HFF-Myc (cell line): ENCODE results near the gene NSUN5.

ENCODE experiments used
- DNase-seq: peaks from one replicate; pipeline ENCODE4 v3.0.0-alpha.2; 2011; ENCODE audit warnings: low read depth; ENCODE audit errors: extremely low read depth
- H3K4me3 ChIP-seq: replicated peaks from 2 replicates; pipeline ENCODE4 v1.5.1; 2011; ENCODE audit warnings: low read depth, mild to moderate bottlenecking, control low read depth, low read length
- CTCF ChIP-seq: IDR thresholded peaks from 2 replicates; pipeline ENCODE4 v1.5.1; 2012; ENCODE audit warnings: mild to moderate bottlenecking, low read depth, low read length, control low read depth; ENCODE audit errors: missing control alignments

Gene NSUN5

GRCh38 chr7:73351447-73352167 is 43.0 kb upstream of the NSUN5 start:
- no peak for TF ChIP-seq CTCF
- H3K4me3 ChIP-seq = no peak overlapping the region
- DNase-seq = no peak

- H3K4me3 ChIP-seq = no peak overlapping the region
- DNase-seq = no peak
- no peak for TF ChIP-seq CTCF
Measured at GRCh38 chr7:73350306-73351068, 41.9 kb upstream of the NSUN5 start.

- H3K4me3 ChIP-seq = no peak overlapping the region
- TF ChIP-seq CTCF = no peak
- DNase-seq = no peak
Measured at GRCh38 chr7:73349763-73350162, 41.1 kb upstream of the NSUN5 start.

- no peak for TF ChIP-seq CTCF
Measured at GRCh38 chr7:73345951-73346350, 37.3 kb upstream of the NSUN5 start.

GRCh38 chr7:73345538-73345937 is 36.9 kb upstream of the NSUN5 start:
- H3K4me3 ChIP-seq = no peak overlapping the region
- TF ChIP-seq CTCF = no peak
- no peak for DNase-seq

More at GRCh38 chr7:73345951-73346350, 37.3 kb upstream of the NSUN5 start:
- DNase-seq = no peak
- H3K4me3 ChIP-seq = no peak overlapping the region

- TF ChIP-seq CTCF = no peak
- DNase-seq = no peak
- no peak overlapping the region for H3K4me3 ChIP-seq
Measured at GRCh38 chr7:73343671-73344380, 35.2 kb upstream of the NSUN5 start.
